ENCODE results near the gene LMBR1L. TPM values are rescaled to one million over a fixed set of nuclear protein-coding genes. Genes with fewer than 3 reads are reported as not detected.
A peak's percentile ranks its signal among the peaks of the same experiment; 100 is the strongest.
"Not testable (repeated sequence)": the region's sequence is repeated elsewhere in the genome, so short reads cannot be mapped to it uniquely, and the experiment has no call there.

LMBR1L gene
- 10 to 100 TPM; 35.8 to 37.8 TPM for total RNA-seq

GRCh38 chr12:49110464-49111155 is at the start of gene LMBR1L:
Gene LMBR1L, minus strand, starts transcription at chr12:49110847. Its CDS starts 292 bp downstream, at chr12:49110555.
- Mint-ChIP-seq H3K9me3 (ENCODE audit: insufficient read depth) (no peaks in the 10 kb centered on the region), H3K4me1 (ENCODE audit: low read depth) (peaks cover 29% of the 10 kb centered on the region), H3K4me3 (peak within 1 kb of the TSS; percentile 97), H3K27ac (peak within 1 kb of the TSS; percentile 79), H3K27me3 (ENCODE audit: low read depth) (no peaks in the 10 kb centered on the region), H3K36me3 (ENCODE audit: low read depth) (peaks cover 8% of the 10 kb centered on the region)
- DNase-seq (peak; percentile 99), ATAC-seq (peak; percentile 99)
- ChIA-PET CTCF (interaction anchor here (0.6 to 6.0 kb wide), 16 partner anchors 12 to 741 kb away, joined by 3 to 88 read pairs (median 6); partner anchors contain the start of genes DDX23, RHEBL1 and TUBA1B), POLR2A (interaction anchor here (0.6 to 15.7 kb wide), 8 partner anchors 10 to 153 kb away, joined by 3 to 165 read pairs (median 6); partner anchors contain the start of genes DHH, TUBA1B and TUBA1C)

DNA sequence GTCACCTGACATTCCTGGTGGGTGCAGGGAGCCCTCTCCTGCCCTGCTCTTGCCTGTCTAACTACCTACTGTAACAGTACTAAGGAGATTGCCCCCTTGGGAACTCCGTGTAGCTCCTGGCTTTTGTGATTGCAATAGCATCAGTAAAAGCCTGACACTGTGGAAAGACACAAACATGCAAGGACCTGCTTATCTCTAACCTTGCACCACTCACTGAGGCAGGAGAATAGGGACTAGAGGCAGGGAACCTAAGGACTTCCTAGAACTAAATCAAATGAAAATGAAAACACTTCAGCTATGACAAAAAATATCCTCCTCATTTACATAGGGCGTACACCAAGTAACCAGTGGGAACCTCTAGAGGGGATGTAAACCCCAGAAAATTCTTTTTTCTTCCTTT is 49.8 kb upstream of the LMBR1L start:
- Mint-ChIP-seq H3K4me3 (no peak overlapping the region), H3K9me3 (ENCODE audit: insufficient read depth) (no peaks in the 10 kb centered on the region), H3K27ac (no peak overlapping the region), H3K27me3 (ENCODE audit: low read depth) (no peaks in the 10 kb centered on the region), H3K4me1 (ENCODE audit: low read depth) (peaks cover 2% of the 10 kb centered on the region), H3K36me3 (ENCODE audit: low read depth) (no peaks in the 10 kb centered on the region)
- POLR2A ChIA-PET = interaction anchor here (1.2 kb wide), 1 partner anchor 29 kb away, joined by 4 read pairs; the partner anchor contains the start of gene TUBA1B
- no peak for ATAC-seq
- CTCF ChIA-PET = no interaction called here
- no peak for DNase-seq

DNA sequence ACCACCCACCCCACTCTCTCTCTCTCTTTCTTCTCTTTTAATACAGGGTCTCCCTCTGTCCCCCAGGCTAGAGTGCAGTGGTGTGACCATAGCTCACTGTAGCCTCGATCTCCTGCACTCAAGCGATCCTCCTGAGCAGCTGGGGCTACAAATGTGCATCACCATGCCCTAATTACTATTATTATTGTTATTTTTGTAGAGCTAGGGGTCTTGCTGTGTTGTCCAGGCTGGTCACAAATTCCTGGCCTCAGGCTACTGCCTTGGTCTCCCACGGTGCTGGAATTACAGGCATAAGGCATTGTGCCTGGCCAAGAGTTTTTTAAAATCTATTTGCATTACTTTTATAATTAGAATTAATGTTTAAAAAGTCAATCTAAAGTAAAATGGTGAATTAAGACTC is 43.6 kb upstream of the LMBR1L start:
- no peak for ATAC-seq
- POLR2A ChIA-PET = no interaction called here
- Mint-ChIP-seq H3K27me3 (ENCODE audit: low read depth) (no peaks in the 10 kb centered on the region), H3K36me3 (ENCODE audit: low read depth) (no peaks in the 10 kb centered on the region), H3K4me1 (ENCODE audit: low read depth) (peaks cover 4% of the 10 kb centered on the region), H3K4me3 (no peak overlapping the region), H3K27ac (no peak overlapping the region), H3K9me3 (ENCODE audit: insufficient read depth) (no peaks in the 10 kb centered on the region)
- DNase-seq = no peak
- CTCF ChIA-PET = no interaction called here

- no peak for ATAC-seq
- H3K9me3 Mint-ChIP-seq (ENCODE audit: insufficient read depth) = no peaks in the 10 kb centered on the region
- no peaks in the 10 kb centered on the region for H3K36me3 Mint-ChIP-seq (ENCODE audit: low read depth)
- no peak overlapping the region for H3K27ac Mint-ChIP-seq
- H3K27me3 Mint-ChIP-seq (ENCODE audit: low read depth) = no peaks in the 10 kb centered on the region
- POLR2A ChIA-PET = interaction anchor here (1.0 to 1.8 kb wide), 2 partner anchors 17 to 20 kb away, joined by 4 to 5 read pairs; no protein-coding TSS in a partner anchor
- H3K4me3 Mint-ChIP-seq = no peak overlapping the region
- CTCF ChIA-PET = interaction anchor here (0.9 to 1.3 kb wide), 5 partner anchors 15 to 200 kb away, joined by 3 to 5 read pairs (median 3); partner anchors contain the start of gene TUBA1B
- no peak for DNase-seq
- H3K4me1 Mint-ChIP-seq (ENCODE audit: low read depth) = peaks cover 4% of the 10 kb centered on the region
Measured at GRCh38 chr12:49147384-49147783, 36.7 kb upstream of the LMBR1L start.

- DNase-seq = no peak
- Mint-ChIP-seq H3K36me3 (ENCODE audit: low read depth) (no peaks in the 10 kb centered on the region), H3K27ac (no peak overlapping the region), H3K27me3 (ENCODE audit: low read depth) (no peaks in the 10 kb centered on the region), H3K4me1 (ENCODE audit: low read depth) (peaks cover 4% of the 10 kb centered on the region), H3K4me3 (no peak overlapping the region), H3K9me3 (ENCODE audit: insufficient read depth) (no peaks in the 10 kb centered on the region)
- ATAC-seq = no peak
- CTCF ChIA-PET = interaction anchor here (1.3 kb wide), 1 partner anchor 89 kb away, joined by 3 read pairs; no protein-coding TSS in a partner anchor
- POLR2A ChIA-PET = interaction anchor here (0.8 kb wide), 1 partner anchor 15 kb away, joined by 3 read pairs; no protein-coding TSS in a partner anchor
Measured at GRCh38 chr12:49146406-49146805, 35.8 kb upstream of the LMBR1L start.

DNA sequence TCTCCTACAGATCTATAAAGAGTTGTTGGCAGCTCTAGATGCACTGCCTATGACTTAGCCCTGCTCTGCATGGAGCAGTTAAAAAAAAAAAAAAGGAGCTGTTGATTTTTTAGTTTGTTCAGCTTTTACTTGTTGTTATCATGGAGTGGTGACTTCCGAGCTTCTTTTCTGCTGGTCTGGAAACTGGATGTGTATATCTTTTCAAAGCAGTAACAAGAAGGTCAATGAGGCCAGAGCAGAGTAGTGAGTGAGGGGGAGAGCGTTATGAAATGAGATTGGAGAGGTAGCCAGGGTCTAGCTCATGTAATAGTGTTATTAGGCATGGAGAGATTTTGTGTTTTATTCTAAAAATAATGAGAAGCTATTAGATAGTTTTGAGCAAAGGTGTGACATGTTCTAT is 33.7 kb upstream of the LMBR1L start:
- ATAC-seq = no peak

GRCh38 chr12:49138999-49139398 is 28.4 kb upstream of the LMBR1L start:
- Mint-ChIP-seq H3K36me3 (ENCODE audit: low read depth) (no peaks in the 10 kb centered on the region), H3K4me1 (ENCODE audit: low read depth) (peaks cover 5% of the 10 kb centered on the region), H3K9me3 (ENCODE audit: insufficient read depth) (no peaks in the 10 kb centered on the region), H3K4me3 (no peak overlapping the region), H3K27ac (no peak overlapping the region), H3K27me3 (ENCODE audit: low read depth) (no peaks in the 10 kb centered on the region)
- ChIA-PET POLR2A (interaction anchor here (0.8 kb wide), 1 partner anchor 30 kb away, joined by 3 read pairs; no protein-coding TSS in a partner anchor), CTCF (interaction anchor here (1.7 to 1.8 kb wide), 2 partner anchors 8 to 51 kb away, joined by 6 read pairs; partner anchors contain the start of gene TUBA1B)
- DNase-seq = no peak
- no peak for ATAC-seq

More for the DNA sequence above, 33.7 kb upstream of the LMBR1L start:
- Mint-ChIP-seq H3K27ac (no peak overlapping the region), H3K4me1 (ENCODE audit: low read depth) (no peaks in the 10 kb centered on the region), H3K4me3 (no peak overlapping the region), H3K36me3 (ENCODE audit: low read depth) (no peaks in the 10 kb centered on the region), H3K27me3 (ENCODE audit: low read depth) (no peaks in the 10 kb centered on the region), H3K9me3 (ENCODE audit: insufficient read depth) (no peaks in the 10 kb centered on the region)
- ChIA-PET POLR2A (interaction anchor here (0.5 to 1.4 kb wide), 4 partner anchors 13 to 123 kb away, joined by 3 to 6 read pairs (median 4); partner anchors contain the start of genes TUBA1A and TUBA1B), CTCF (interaction anchor here (1.0 to 1.2 kb wide), 3 partner anchors 14 to 46 kb away, joined by 4 to 6 read pairs (median 4); partner anchors contain the start of gene TUBA1B)
- no peak for DNase-seq

- Mint-ChIP-seq H3K9me3 (ENCODE audit: insufficient read depth) (no peaks in the 10 kb centered on the region), H3K27me3 (ENCODE audit: low read depth) (no peaks in the 10 kb centered on the region), H3K36me3 (ENCODE audit: low read depth) (peaks cover 2% of the 10 kb centered on the region), H3K4me3 (no peak overlapping the region), H3K27ac (no peak overlapping the region), H3K4me1 (ENCODE audit: low read depth) (peaks cover 9% of the 10 kb centered on the region)
- ATAC-seq (no peak), DNase-seq (no peak)
- CTCF ChIA-PET = no interaction called here
- POLR2A ChIA-PET = no interaction called here
Measured at GRCh38 chr12:49138587-49138986, 27.9 kb upstream of the LMBR1L start.

- DNase-seq (no peak), ATAC-seq (no peak)
- no peaks in the 10 kb centered on the region for H3K27me3 Mint-ChIP-seq (ENCODE audit: low read depth)
- peaks cover 2% of the 10 kb centered on the region for H3K36me3 Mint-ChIP-seq (ENCODE audit: low read depth)
- H3K4me1 Mint-ChIP-seq (ENCODE audit: low read depth) = peaks cover 20% of the 10 kb centered on the region
- no peak overlapping the region for H3K4me3 Mint-ChIP-seq
- ChIA-PET CTCF (no interaction called here), POLR2A (no interaction called here)
- no peaks in the 10 kb centered on the region for H3K9me3 Mint-ChIP-seq (ENCODE audit: insufficient read depth)
- no peak overlapping the region for H3K27ac Mint-ChIP-seq
Measured at GRCh38 chr12:49137476-49137875, 26.8 kb upstream of the LMBR1L start.

DNA sequence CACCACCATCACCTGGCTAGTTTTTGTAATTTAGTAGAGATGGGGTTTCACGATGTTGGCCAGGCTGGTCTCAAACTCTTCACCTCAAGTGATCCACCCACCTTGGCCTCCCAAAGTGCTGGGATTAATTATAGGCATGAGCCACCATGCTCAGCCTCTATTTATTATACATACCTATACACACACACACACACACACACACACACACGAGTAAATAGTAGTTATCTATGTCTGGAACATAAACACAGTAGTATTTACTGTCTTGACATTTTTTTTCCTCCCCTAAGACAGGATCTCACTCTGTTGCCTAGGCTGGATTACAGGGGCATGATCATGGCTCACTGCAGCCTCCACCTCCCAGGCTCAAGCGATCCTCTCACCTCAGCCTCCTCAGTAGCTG is 26.4 kb upstream of the LMBR1L start:
- H3K27me3 Mint-ChIP-seq (ENCODE audit: low read depth); POLR2A ChIA-PET; CTCF ChIA-PET; H3K4me3 Mint-ChIP-seq; H3K36me3 Mint-ChIP-seq (ENCODE audit: low read depth); DNase-seq; H3K9me3 Mint-ChIP-seq (ENCODE audit: insufficient read depth); ATAC-seq; H3K27ac Mint-ChIP-seq: not testable (repeated sequence)
- peaks cover 25% of the 10 kb centered on the region for H3K4me1 Mint-ChIP-seq (ENCODE audit: low read depth)

DNA sequence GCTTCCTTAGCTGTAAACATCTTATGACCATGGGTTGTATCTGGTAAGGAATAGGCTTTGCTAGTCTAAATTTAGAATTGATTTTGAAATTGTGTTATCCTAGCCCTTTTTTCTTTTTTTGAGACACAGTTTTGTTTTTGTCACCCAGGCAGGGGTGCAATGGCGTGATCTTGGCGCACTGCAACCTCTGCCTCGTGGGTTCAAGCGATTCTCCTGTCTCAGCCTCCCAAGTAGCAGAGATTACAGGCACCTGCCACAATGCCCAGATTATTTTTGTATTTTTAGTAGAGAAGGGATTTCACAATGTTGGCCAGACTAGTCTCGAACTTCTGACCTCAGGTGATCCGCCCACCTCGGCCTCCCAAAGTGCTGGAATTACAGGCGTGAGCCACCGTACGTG is 22.9 kb upstream of the LMBR1L start:
- peaks cover 31% of the 10 kb centered on the region for H3K36me3 Mint-ChIP-seq (ENCODE audit: low read depth)
- ATAC-seq = no peak
- H3K9me3 Mint-ChIP-seq (ENCODE audit: insufficient read depth) = no peaks in the 10 kb centered on the region
- peaks cover 45% of the 10 kb centered on the region for H3K4me1 Mint-ChIP-seq (ENCODE audit: low read depth)
- H3K27me3 Mint-ChIP-seq (ENCODE audit: low read depth) = no peaks in the 10 kb centered on the region
- no peak for DNase-seq
- H3K4me3 Mint-ChIP-seq = peak overlapping the region; percentile 28
- no peak overlapping the region for H3K27ac Mint-ChIP-seq
- ChIA-PET POLR2A (interaction anchor here (4.5 kb wide), 1 partner anchor 55 kb away, joined by 173 read pairs; the partner anchor contains the start of gene TUBA1A), CTCF (interaction anchor here (0.9 to 5.0 kb wide), 3 partner anchors 24 to 70 kb away, joined by 3 to 69 read pairs (median 46); partner anchors contain the start of gene LMBR1L)

DNA sequence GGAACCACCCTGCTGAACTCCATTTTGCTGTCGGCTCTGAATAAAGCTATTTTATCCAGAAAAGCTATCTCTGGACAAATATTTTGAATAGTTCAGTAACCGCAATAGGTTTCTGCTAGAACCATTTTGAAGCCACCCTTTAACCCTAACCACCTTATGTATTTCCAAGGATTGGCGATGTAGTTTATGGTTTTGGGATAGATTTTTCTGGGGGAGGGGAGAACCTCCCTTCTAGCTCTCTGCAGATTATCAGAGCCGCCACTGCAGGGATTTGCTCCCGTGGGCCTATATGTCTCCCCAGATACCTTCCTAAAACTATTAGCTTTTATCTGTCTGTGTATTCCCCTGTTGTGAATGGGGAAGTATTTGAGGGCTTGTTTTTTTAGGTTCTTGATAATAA is 22.4 kb upstream of the LMBR1L start:
- H3K27ac Mint-ChIP-seq = no peak overlapping the region
- no peak for DNase-seq
- ATAC-seq = no peak
- H3K36me3 Mint-ChIP-seq (ENCODE audit: low read depth) = peaks cover 35% of the 10 kb centered on the region
- H3K4me1 Mint-ChIP-seq (ENCODE audit: low read depth) = peaks cover 42% of the 10 kb centered on the region
- no peaks in the 10 kb centered on the region for H3K9me3 Mint-ChIP-seq (ENCODE audit: insufficient read depth)
- no peaks in the 10 kb centered on the region for H3K27me3 Mint-ChIP-seq (ENCODE audit: low read depth)
- peak overlapping the region; percentile 84 for H3K4me3 Mint-ChIP-seq
- ChIA-PET POLR2A (interaction anchor here (4.4 to 4.5 kb wide), 2 partner anchors 46 to 55 kb away, joined by 45 to 173 read pairs; partner anchors contain the start of gene TUBA1A), CTCF (interaction anchor here (0.7 to 5.0 kb wide), 8 partner anchors 15 to 144 kb away, joined by 3 to 69 read pairs (median 3); partner anchors contain the start of genes LMBR1L and TUBA1A)

Measured in activated CD8-positive, alpha-beta T cell treated with anti-CD3 and anti-CD28 coated beads, Interleukin-2, amount 10 ng/mL, durations not matched to agents 7 days and 5 days (primary cell).